Activated T-helper 17 cell treated with anti-CD3 and anti-CD28 coated beads, Interleukin-2, amount 50 U/mL, for 72 hours (primary cell): ENCODE results near the gene PHF20. TPM values are rescaled to one million over a fixed set of nuclear protein-coding genes. Genes with fewer than 3 reads are reported as not detected.
"Not testable (repeated sequence)": the region's sequence is repeated elsewhere in the genome, so short reads cannot be mapped to it uniquely, and the experiment has no call there.

Experiments used
- ATAC-seq: fragments of 150-1000 bp; cut with Tn5 transposase; replicated peaks from 2 replicates; pipeline ENCODE4 v1.10.0; 2021; ENCODE audit warnings: mild to moderate bottlenecking, moderate library complexity
- H3K27ac Mint-ChIP-seq: one replicate; pipeline ENCODE4 v1.8.0; 2022; ENCODE audit warnings: mixed read lengths
- H3K27me3 Mint-ChIP-seq: one replicate; pipeline ENCODE4 v1.8.0; 2022; ENCODE audit warnings: mixed read lengths
- H3K36me3 Mint-ChIP-seq: one replicate; pipeline ENCODE4 v1.8.0; 2022; ENCODE audit warnings: low read depth, mild to moderate bottlenecking, mixed read lengths
- H3K4me1 Mint-ChIP-seq: one replicate; pipeline ENCODE4 v1.8.0; 2022; ENCODE audit warnings: mixed read lengths
- H3K4me3 Mint-ChIP-seq: one replicate; pipeline ENCODE4 v1.8.0; 2022; ENCODE audit warnings: mild to moderate bottlenecking, mixed read lengths
- H3K9me3 Mint-ChIP-seq: one replicate; pipeline ENCODE4 v1.8.0; 2022; ENCODE audit warnings: mixed read lengths
- total RNA-seq, 2 donors: library from RNA; stranded (reverse); gene quantifications; one replicate each; pipeline ENCODE4 v1.2.3, GENCODE V29; 2022

PHF20 gene
- total RNA-seq, 2 donors from 2014 or later = 70.3 to 73.0 TPM

DNA sequence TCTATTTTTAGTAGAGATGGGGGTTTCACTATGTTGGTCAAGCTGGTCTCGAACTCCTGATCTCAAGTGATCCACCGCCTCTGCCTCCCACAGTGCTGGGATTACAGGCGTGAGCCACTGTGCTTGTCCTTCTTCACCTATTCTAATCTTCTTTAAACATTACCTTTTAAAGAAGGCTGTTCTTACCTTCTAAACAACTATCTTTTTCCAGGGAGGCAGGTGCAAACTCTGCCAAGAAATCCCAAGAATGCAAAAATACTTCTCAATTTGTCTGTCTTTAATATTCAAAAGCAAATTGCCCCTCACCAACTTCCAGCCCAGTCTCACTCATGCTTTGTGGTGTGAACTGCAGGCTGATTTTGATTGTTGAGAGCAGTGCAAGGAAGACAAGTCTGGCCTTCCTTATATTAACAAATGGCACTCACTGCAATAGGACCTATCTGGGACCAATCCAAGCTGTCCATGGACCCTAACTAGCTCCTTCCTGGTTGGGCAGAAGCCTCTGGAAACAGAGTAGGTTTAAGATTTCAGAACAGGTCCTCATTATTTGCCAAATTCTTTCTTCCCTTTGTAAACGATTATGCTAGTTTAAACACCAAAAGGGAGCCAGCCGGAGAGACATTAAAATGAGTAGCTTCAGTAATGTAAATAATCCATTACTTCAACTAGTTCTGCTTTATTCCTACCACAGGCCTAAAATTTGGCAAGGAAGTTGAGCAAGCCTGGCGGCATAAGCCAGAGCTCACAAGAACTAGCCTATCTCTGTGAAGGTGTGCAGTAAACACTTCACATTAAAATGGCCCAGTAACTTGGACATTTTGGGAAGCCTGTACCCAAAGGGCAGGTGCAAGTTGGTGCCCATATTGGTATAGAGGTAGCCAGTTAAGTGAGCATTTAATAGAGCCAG is 180.9 kb downstream of the PHF20 start:
- Mint-ChIP-seq H3K27ac (peak overlapping the region; percentile 99), H3K27me3 (no peaks in the 10 kb centered on the region), H3K9me3 (no peaks in the 10 kb centered on the region), H3K4me1 (peaks cover 5% of the 10 kb centered on the region), H3K4me3 (peak overlapping the region; percentile 99), H3K36me3 (peaks cover 43% of the 10 kb centered on the region)
- ATAC-seq = no peak

- H3K36me3 Mint-ChIP-seq = peaks cover 34% of the 10 kb centered on the region
- peak; percentile 23 for ATAC-seq
- H3K27ac Mint-ChIP-seq = peak overlapping the region; percentile 99
- peak overlapping the region; percentile 99 for H3K4me3 Mint-ChIP-seq
- no peaks in the 10 kb centered on the region for H3K9me3 Mint-ChIP-seq
- H3K4me1 Mint-ChIP-seq = peaks cover 5% of the 10 kb centered on the region
- no peaks in the 10 kb centered on the region for H3K27me3 Mint-ChIP-seq
Measured at GRCh38 chr20:35953387-35954199, 181.8 kb downstream of the PHF20 start.

DNA sequence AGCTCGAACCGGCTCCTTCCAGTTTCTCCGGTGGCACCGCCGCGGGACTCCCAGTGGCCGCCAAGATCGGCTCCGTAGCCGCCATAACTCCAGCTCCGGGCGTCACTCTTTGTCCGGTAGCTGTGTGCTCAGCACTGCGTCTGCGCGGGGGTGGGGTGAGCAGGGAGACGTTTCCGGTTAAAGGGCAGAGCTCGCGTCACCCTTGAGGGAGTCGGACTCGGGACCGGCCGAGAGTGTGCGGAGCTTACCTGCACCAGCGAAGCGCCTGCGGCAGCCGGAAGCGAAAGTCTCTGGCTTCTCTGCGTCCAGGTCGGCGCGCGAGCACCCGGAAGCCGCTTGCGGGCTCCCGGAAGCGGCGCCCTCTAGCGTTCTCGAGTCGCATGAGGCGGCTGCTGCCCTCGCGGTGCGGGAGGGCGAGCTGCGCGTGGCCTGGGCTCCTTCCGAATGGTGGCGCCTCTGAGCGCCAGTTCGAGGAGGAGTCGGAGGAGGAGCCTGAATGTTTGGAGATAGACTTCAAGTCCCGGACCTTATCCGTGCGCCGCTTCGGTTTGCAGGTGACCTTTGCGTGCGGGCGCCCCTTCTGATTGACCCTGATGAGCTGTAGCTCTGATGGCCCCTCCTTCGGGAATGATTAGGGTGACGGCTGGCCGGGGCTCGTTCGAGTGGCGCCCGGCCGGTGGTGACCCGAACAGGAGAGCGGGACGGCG is 182.5 kb downstream of the PHF20 start, which contains the start of gene SCAND1:
Gene SCAND1 (minus strand): TSS at position 303 of the 707 bp plus-strand sequence. CDS start 218 bp downstream, at position 85.
- Mint-ChIP-seq H3K36me3 (peaks cover 26% of the 10 kb centered on the region), H3K27me3 (no peaks in the 10 kb centered on the region), H3K4me1 (peaks cover 5% of the 10 kb centered on the region), H3K27ac (peak within 1 kb of the TSS; percentile 99), H3K4me3 (peak within 1 kb of the TSS; percentile 99), H3K9me3 (no peaks in the 10 kb centered on the region)
- peak; percentile 90 for ATAC-seq

DNA sequence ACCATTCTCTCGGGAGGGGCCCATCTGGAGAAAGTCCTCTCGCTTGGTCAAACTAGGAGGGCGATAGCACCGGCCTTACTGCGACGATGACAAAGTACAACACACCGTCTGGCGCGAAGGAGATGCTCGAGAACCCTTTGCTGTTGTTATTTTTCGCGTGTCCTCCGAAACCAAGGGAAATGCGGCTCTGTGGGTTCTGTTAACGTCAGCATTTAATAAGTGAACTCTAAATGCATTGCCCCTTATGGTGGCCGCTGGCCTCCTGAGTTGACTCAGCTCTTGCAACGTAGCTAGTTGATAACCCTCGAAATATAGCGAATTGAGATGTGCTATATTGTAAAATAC is 183.1 kb downstream of the PHF20 start:
- no peaks in the 10 kb centered on the region for H3K27me3 Mint-ChIP-seq
- H3K36me3 Mint-ChIP-seq = peaks cover 23% of the 10 kb centered on the region
- H3K4me1 Mint-ChIP-seq = peaks cover 5% of the 10 kb centered on the region
- peak; percentile 2 for ATAC-seq
- peak overlapping the region; percentile 99 for H3K27ac Mint-ChIP-seq
- H3K9me3 Mint-ChIP-seq = no peaks in the 10 kb centered on the region
- H3K4me3 Mint-ChIP-seq = peak overlapping the region; percentile 99

DNA sequence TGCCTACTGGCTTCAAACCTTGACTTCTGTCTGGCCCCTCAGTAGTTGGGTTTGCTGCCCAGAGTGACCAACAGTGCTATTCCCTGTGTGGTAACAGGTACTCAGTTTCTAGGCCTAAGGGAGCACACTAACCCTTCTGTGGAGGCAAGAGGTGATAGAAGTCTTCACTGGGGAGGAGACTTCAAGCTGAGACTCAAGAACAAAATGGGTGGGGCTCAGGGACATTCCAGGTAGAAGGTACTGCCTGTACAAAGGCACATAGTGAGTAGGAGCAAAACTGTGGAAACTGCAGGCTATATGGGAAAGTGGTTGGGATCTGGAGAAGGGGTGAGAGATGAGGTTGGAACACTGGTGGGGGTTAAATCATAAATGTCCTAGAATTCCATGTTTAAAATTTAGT is 184.8 kb downstream of the PHF20 start:
- peaks cover 23% of the 10 kb centered on the region for H3K36me3 Mint-ChIP-seq
- ATAC-seq = no peak
- no peak overlapping the region for H3K27ac Mint-ChIP-seq
- H3K4me3 Mint-ChIP-seq = no peak overlapping the region
- H3K4me1 Mint-ChIP-seq = peaks cover 5% of the 10 kb centered on the region
- no peaks in the 10 kb centered on the region for H3K9me3 Mint-ChIP-seq
- H3K27me3 Mint-ChIP-seq = no peaks in the 10 kb centered on the region

DNA sequence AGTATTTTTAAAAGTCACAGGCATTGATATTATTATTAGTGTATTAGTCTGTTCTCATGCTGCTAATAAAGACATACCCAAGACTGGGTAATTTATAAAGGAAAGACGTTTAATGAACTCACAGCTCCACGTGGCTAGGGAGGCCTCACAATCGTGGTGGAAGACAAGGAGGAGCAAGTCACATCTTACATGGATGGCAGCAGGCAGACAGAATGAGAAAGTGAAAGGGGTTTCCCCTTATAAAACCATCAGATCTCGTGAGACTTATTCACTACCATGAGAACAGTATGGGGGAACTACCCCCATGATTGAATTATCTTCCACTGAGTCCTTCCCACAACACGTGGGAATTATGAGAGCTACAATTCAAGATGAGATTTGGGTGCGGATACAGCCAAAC is 187.5 kb downstream of the PHF20 start:
- H3K27me3 Mint-ChIP-seq = not testable (repeated sequence)

DNA sequence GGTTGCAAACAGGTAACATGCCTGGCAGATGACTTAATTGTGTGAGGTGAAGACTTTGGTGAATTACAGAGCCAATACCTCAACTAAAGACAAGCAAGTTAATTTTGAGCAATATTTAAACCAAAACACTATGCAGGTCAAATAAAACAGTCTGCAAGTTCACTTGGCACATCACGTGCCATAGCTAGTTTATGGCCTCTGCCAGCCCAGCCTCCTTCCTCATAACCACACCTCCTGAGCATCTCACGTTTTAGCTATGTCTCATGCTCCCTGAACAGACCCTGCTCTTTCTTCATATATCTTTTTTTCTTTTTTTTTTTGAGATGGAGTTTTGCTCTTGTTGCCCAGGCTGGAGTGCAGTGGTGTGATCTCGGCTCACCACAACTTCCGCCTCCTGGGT is 192.1 kb downstream of the PHF20 start:
- no peak overlapping the region for H3K4me3 Mint-ChIP-seq
- no peaks in the 10 kb centered on the region for H3K4me1 Mint-ChIP-seq
- H3K27ac Mint-ChIP-seq = no peak overlapping the region
- no peaks in the 10 kb centered on the region for H3K27me3 Mint-ChIP-seq
- no peaks in the 10 kb centered on the region for H3K9me3 Mint-ChIP-seq
- ATAC-seq = no peak
- H3K36me3 Mint-ChIP-seq = no peaks in the 10 kb centered on the region

More for the DNA sequence above, 187.5 kb downstream of the PHF20 start:
- not testable (repeated sequence) for H3K36me3 Mint-ChIP-seq, ATAC-seq, H3K4me1 Mint-ChIP-seq, H3K27ac Mint-ChIP-seq, H3K9me3 Mint-ChIP-seq, H3K4me3 Mint-ChIP-seq

DNA sequence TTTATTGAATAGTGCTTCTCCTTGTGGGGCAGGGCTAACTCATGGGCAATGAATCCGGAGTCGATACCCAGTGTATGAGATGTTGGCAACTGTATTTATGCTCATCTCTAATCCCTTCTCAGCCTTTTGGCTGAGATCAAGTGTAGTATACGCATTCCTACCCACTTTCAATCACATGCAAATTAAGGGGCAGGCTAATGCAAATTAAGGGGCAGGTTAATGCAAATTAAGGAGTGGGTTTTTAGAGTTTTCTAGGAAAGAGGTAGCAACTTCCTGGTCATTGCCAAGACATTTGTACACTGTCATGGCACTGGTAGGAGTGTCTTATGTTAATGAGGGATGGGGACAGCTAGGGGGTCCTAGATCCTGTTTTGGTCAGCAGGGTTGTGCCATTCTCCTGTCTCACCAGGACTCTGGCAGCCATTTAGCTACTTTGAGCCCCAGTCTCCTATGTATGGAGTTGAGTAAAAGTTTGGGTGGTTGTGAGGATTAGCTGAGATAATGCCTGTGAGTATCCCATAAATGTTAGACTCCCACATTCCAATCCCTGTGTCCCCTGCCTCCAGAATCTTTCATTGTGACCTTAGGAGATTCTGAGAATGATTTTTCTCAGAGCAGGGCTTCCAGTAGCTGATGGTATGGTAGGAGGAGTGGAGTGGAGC is 196.3 kb downstream of the PHF20 start, which contains the start of gene CNBD2:
Gene CNBD2 (plus strand): TSS at position 612 of the 662 bp plus-strand sequence. CDS start 173 bp downstream, outside the sequence.
- no peak for ATAC-seq
- Mint-ChIP-seq H3K27ac (no peak within 1 kb of the TSS), H3K36me3 (no peaks in the 10 kb centered on the region), H3K27me3 (no peaks in the 10 kb centered on the region), H3K9me3 (no peaks in the 10 kb centered on the region), H3K4me1 (no peaks in the 10 kb centered on the region), H3K4me3 (no peak within 1 kb of the TSS)

GRCh38 chr20:35968930-35969329 is 197.1 kb downstream of the PHF20 start:
- Mint-ChIP-seq H3K9me3 (no peaks in the 10 kb centered on the region), H3K27ac (no peak overlapping the region), H3K36me3 (no peaks in the 10 kb centered on the region), H3K4me3 (no peak overlapping the region), H3K27me3 (no peaks in the 10 kb centered on the region), H3K4me1 (no peaks in the 10 kb centered on the region)
- ATAC-seq = no peak

DNA sequence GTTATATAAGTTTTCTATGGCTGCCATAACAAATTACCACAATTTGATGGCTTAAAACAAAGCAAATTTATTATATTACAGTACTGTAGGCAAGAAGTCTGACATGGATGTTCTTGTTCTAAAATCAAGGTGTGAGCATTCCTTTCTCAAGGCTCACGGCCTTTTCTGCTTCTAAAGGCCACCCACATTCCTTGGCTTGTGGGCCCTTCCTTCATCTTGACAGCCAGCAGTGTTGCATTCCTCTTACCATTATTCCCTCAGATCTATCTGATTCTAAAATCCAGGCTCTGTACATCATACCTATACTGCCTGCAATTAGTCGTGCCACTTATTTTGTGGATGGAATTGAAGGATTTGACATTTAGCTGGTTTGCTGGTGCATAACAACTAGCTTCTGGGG is 200.2 kb downstream of the PHF20 start:
- no peak for ATAC-seq
- no peaks in the 10 kb centered on the region for H3K27me3 Mint-ChIP-seq
- H3K4me1 Mint-ChIP-seq = no peaks in the 10 kb centered on the region
- no peaks in the 10 kb centered on the region for H3K36me3 Mint-ChIP-seq
- H3K4me3 Mint-ChIP-seq = no peak overlapping the region
- no peak overlapping the region for H3K27ac Mint-ChIP-seq
- H3K9me3 Mint-ChIP-seq = no peaks in the 10 kb centered on the region

- Mint-ChIP-seq H3K27me3 (no peaks in the 10 kb centered on the region), H3K27ac (no peak overlapping the region), H3K9me3 (no peaks in the 10 kb centered on the region), H3K4me3 (no peak overlapping the region), H3K36me3 (no peaks in the 10 kb centered on the region), H3K4me1 (no peaks in the 10 kb centered on the region)
- ATAC-seq = no peak
Measured at GRCh38 chr20:35972462-35972861, 200.6 kb downstream of the PHF20 start.

GRCh38 chr20:35974256-35974655 is 202.4 kb downstream of the PHF20 start:
- Mint-ChIP-seq H3K9me3 (no peaks in the 10 kb centered on the region), H3K27ac (no peak overlapping the region)
- ATAC-seq = no peak

GRCh38 chr20:35975576-35976373 is 204.0 kb downstream of the PHF20 start:
- ATAC-seq = no peak
- Mint-ChIP-seq H3K27ac (no peak overlapping the region), H3K4me1 (no peaks in the 10 kb centered on the region), H3K9me3 (no peaks in the 10 kb centered on the region), H3K4me3 (no peak overlapping the region), H3K27me3 (no peaks in the 10 kb centered on the region), H3K36me3 (no peaks in the 10 kb centered on the region)

More at GRCh38 chr20:35974256-35974655, 202.4 kb downstream of the PHF20 start:
- no peaks in the 10 kb centered on the region for H3K36me3 Mint-ChIP-seq
- H3K27me3 Mint-ChIP-seq = no peaks in the 10 kb centered on the region
- H3K4me1 Mint-ChIP-seq = no peaks in the 10 kb centered on the region
- no peak overlapping the region for H3K4me3 Mint-ChIP-seq
